GM12873 (cell line): ENCODE measurements around the gene CD44.

Experiments used
- TF ChIP-seq, protein P1 (sequence below): IDR thresholded peaks from 2 replicates; pipeline ENCODE4 v1.5.1; 2012; ENCODE audit warnings: low read depth, mild to moderate bottlenecking, moderate library complexity, low read length, control low read depth; ENCODE audit not compliant: insufficient read depth; ENCODE audit errors: missing control alignments

CD44 gene

GRCh38 chr11:35138943-35139721 is at the start of gene CD44:
Gene CD44, plus strand, starts transcription at chr11:35139171. Its CDS starts 133 bp downstream, at chr11:35139304.
- TF ChIP-seq, protein P1, sequence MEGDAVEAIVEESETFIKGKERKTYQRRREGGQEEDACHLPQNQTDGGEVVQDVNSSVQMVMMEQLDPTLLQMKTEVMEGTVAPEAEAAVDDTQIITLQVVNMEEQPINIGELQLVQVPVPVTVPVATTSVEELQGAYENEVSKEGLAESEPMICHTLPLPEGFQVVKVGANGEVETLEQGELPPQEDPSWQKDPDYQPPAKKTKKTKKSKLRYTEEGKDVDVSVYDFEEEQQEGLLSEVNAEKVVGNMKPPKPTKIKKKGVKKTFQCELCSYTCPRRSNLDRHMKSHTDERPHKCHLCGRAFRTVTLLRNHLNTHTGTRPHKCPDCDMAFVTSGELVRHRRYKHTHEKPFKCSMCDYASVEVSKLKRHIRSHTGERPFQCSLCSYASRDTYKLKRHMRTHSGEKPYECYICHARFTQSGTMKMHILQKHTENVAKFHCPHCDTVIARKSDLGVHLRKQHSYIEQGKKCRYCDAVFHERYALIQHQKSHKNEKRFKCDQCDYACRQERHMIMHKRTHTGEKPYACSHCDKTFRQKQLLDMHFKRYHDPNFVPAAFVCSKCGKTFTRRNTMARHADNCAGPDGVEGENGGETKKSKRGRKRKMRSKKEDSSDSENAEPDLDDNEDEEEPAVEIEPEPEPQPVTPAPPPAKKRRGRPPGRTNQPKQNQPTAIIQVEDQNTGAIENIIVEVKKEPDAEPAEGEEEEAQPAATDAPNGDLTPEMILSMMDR: no peak

DNA sequence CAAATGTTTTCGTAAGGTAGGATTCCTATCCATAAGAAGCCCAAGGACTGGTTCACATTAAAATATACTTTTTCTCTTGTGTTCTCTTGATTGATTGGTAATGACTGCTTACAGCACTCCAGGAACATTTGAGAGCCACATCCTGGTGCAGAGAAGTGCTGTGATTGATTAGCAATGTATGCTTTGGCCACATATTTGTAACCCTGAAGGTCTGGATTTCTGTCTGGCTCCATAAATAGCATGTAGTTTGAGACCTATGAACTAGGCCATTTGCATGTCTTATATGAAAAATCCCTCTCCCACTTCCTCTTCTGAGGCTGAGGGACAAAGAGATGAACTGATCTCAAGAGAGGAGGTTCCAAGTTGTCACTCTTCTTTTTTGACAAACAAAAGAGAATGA is 49.3 kb upstream of the CD44 start:
- TF ChIP-seq, protein P1: no peak

- TF ChIP-seq, protein P1: no peak
These were observed 48.8 kb upstream of the CD44 start for GRCh38 chr11:35090125-35090524.

DNA sequence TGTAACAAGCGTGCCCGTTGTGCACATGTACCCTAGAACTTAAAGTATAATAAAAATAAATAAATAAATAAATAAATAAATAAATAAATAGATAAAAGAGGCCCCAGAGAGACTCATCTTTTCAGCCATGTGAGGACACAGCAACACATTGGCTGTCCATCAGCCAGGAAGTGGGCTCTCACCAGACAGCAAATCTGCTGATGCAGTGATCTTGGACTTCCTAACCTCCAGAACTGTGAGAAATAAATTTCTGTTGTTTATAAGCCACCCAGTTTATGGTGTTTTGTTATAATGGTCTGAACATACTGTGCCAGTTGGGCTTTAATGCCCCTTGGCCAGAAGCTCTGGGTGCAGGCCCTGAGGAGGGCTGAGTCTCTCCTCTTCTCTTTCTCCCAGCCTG is 42.2 kb upstream of the CD44 start:
- TF ChIP-seq, protein P1: no peak

GRCh38 chr11:35097814-35098455 is 41.0 kb upstream of the CD44 start:
- TF ChIP-seq, protein P1: no peak

GRCh38 chr11:35098855-35099254 is 40.1 kb upstream of the CD44 start:
- TF ChIP-seq, protein P1: no peak

DNA sequence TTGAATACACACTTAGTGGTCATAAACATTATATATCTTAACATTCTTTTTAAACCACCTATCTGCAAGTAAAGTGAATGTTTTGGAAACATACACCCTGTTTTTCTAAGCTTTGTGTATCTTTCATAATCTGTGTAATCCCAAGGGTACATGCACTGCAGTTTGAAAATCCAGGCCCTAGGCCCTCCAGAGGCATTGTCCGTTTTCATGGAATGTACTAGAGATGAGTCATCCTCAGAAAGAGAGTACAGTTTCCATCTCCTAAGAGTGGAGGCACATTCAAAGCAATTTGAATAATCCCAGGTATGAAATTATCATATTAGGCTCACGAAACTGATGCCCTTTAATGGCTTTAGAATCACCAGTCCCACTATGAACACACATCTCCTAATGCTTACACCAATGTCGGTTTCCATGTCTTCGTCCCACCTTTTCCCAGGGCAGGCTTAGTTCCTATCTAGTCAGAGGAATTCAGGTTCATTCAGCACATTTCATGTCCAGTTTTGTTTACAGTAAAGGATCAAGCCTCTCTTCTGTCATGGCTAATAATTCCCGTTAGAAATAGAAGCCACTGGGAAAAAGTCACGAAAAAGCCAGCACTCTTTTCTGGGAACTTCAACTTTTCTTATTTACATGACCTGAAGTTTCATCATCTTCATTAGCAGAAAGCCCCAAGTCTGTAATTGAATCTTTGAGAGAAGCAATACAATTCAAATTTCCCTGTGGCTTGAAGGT is 39.5 kb upstream of the CD44 start:
- TF ChIP-seq, protein P1: no peak
